GM21381 (cell line): ENCODE measurements around the gene TAS2R16.

Experiments
- ATAC-seq: cut with Tn5 transposase; IDR thresholded peaks from one replicate; pipeline ENCODE4 v1.9.1; 2021; ENCODE audit warnings: mild to moderate bottlenecking, moderate library complexity; ENCODE audit not compliant: unreplicated experiment

Gene TAS2R16, protein sequence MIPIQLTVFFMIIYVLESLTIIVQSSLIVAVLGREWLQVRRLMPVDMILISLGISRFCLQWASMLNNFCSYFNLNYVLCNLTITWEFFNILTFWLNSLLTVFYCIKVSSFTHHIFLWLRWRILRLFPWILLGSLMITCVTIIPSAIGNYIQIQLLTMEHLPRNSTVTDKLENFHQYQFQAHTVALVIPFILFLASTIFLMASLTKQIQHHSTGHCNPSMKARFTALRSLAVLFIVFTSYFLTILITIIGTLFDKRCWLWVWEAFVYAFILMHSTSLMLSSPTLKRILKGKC

DNA sequence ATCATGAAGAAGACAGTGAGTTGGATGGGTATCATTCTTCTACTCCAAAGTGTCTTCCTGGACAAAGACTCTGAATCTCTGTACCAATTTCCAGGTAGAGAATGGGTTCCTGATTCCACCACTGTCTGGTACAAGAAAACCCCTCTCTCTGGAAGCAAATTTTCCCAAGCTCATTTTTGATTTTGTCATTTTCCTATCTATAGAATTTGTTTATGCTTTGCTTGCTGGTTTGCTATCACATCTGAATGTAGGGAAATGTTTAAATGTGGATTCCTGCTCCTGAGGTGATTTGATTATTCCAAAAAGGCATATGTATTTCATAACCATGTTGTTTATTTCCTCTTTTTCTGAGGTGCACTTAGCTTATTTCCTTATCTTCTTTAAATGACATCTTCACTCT, at the start of gene TAS2R16:
Gene TAS2R16, minus strand, starts transcription at position 101 of the 400 bp plus-strand sequence. Its CDS starts 66 bp downstream, at position 35.
- ATAC-seq: no peak

DNA sequence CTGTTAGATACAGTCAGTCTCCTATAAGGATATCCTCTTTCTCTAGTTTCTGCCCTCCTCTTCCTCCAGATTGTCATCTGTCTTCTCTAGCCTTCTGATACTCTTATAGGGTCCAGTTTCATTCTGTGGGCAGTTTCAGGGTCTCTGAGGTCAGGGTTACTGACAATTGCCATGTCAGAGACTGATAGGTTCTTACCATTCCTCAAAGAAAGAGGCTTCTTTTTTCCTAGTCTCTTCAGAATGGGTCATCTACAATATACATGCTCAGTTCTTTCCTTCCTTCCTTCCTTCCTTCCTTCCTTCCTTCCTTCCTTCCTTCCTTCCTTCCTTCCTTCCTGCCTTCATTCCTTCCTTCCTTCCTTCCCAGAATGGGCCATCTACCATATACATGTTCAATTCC, 48.1 kb upstream of the TAS2R16 start:
- ATAC-seq: no peak

- ATAC-seq: no peak
Measured at GRCh38 chr7:123041101-123041500, 45.6 kb upstream of the TAS2R16 start.

DNA sequence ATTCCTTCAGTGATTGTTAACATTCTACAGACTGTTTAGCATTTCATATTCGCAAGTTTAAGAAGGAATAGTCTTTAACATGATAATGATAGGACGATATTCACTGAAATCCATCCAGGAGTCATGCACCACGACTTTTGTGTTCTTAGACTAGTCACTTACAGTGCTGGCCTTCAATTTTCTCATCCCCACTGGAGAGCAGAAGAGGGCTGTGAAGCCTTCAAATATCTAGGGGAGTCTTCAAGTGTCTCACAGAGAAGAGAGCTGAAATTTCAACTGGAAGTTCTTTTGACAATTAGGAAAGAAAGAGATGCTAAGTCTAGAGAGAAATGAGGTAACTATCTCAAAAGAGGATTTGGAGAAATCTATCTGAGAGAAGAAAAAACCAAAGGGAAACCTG, 43.8 kb upstream of the TAS2R16 start:
- no peak for ATAC-seq

DNA sequence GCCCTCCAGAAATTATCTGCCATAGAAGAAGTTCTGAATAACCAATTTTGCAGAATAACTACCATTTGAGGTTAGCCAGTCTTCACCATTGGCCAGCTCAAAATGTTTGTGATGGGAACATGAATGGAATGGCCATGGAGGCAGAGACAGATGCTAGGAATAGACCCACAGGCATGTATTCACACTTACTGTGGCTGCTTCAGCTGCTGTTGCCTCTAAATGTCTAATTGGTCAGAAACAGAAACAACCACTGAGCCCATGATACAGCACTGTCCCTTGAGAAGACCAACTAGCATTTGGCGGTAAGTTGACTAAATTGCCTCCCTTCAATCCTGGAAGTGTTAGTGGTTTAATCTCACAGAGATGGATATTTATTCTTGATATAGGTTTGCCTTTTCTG, 38.6 kb upstream of the TAS2R16 start:
- no peak for ATAC-seq

DNA sequence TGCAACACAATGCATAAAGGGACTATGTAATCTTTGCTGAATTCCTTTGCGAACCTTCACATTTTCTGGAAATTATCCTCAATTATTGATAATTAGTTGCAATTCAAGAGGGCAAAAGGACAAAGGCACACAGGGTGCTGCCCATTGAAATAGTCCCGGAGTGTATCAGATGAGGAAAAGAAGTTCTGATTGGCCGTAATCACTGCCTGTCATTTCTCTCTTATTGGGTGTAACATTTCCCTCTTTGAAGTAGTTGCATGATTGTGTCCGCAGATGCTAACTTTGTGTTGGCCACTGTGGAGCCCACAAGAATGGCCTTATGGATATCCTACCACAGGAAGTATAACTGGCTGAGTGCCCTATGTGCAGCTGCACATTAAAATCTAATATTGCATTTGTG, 35.1 kb upstream of the TAS2R16 start:
- ATAC-seq: no peak

- no peak for ATAC-seq
Measured at GRCh38 chr7:123028339-123028738, 32.8 kb upstream of the TAS2R16 start.

- ATAC-seq: no peak
Measured at GRCh38 chr7:123026251-123026650, 30.8 kb upstream of the TAS2R16 start.

GRCh38 chr7:123024989-123025758, 29.7 kb upstream of the TAS2R16 start:
- ATAC-seq: no peak

GRCh38 chr7:123023126-123023525, 27.6 kb upstream of the TAS2R16 start:
- ATAC-seq: no peak

DNA sequence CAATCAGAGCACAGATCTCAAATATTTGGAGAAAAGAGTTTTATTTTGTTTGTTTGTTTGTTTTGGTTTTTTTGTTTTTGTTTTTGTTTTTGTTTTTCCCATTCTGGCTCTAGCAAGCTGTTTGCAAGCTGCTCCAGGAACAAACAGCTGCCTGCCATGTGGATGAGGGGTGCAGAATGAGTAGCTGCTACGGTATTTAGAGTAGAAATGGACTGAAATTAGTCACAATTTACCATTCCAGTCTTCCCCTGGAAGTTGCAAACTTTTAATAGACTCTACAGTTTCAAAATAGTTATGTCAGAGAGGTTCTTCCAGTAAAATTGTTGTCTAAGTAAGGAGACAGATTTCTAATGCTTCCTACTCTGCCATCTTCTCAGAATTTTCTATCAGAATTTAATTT, 27.1 kb upstream of the TAS2R16 start:
- ATAC-seq: no peak

- no peak for ATAC-seq
Measured at GRCh38 chr7:123012435-123012834, 16.9 kb upstream of the TAS2R16 start.

GRCh38 chr7:123011766-123012369, 16.4 kb upstream of the TAS2R16 start:
- no peak for ATAC-seq

DNA sequence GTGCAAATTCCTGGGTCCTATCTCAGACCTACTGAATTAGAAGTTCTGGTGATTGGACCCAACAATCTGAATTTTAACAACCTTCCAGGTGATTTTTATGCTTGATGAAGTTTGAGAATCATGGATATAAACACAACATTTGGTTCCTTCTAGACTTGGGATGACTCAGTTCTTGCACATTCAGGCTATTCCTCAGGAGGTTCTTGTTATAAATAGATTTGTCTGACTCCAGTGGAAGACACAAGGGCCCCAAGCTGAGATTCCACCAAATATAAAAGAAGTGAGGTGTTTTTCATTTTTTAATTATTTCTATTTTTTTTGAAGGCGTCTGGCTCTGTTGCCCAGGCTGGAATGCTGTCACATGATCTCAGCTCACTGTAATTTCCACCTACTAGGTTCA, 9.4 kb upstream of the TAS2R16 start:
- ATAC-seq: no peak

DNA sequence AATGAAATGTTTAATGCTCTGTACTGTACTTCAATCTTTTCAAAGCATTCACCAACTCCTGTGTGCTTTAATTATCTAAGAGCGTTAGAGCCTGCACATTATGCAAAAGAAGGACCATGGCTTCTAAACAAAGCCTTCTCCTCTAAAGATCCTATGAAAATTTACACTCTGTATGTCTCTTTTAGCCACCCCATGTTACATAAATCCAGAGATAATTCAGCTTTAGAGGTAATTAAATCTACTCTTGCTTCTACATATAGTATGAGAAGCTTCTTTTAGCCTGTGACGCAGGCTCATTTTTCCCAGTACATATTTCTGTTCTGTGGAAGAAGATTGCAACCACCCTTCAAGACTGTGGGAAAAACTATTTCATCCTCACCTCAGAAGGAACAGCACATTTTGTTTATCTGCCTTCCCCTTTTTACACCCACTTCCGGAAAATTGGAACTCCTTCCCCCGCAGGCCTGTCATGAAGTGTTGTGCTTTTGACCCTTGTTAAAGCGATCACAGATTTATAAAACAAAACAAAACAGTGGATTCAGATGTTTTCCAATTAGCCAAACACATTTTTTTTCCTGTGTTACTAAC, 8.1 kb upstream of the TAS2R16 start:
- ATAC-seq: no peak

- no peak for ATAC-seq
Measured at GRCh38 chr7:122989577-122989976, 5.9 kb downstream of the TAS2R16 start.

DNA sequence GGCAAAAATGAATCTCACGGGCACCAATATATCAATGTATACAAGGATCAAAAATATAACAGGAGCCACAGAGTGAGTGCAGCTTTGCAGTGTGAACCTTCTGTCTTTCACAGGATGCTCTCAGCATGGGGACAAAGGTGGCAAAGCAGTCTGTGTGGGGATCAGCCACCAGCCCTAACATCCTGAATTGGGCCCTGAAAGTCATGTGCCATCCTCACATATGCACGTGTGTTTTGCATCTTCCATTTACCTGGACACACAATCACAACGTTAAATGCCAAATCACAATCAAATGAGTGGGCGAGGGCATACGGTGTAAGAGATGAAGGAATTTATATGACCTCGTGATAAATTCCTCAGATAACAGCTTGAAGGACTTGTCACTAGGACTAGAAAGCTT, 6.5 kb downstream of the TAS2R16 start:
- no peak for ATAC-seq

- no peak for ATAC-seq
Measured at GRCh38 chr7:122988333-122988732, 7.2 kb downstream of the TAS2R16 start.

DNA sequence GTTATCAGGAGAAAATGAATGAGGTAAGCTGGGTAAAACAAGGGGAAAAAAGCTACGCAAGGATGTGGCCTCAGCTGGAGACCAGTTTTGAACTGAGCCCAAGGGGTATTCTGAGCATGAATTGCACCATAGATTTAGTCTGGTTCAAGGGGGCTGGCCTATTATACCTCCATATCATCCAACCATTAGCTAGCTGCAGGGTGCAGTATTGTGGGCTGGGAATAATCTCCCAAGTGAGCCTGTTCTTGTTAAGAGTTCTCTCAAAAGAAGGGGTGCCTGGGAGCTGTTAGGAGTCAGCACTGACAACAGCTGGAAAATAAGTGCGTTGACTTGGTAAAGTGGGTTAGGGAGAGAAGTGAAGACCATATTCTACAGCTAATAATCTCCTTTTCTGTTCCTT, 8.0 kb downstream of the TAS2R16 start:
- no peak for ATAC-seq

- no peak for ATAC-seq
Measured at GRCh38 chr7:122984021-122984420, 11.5 kb downstream of the TAS2R16 start.

GRCh38 chr7:122983261-122983660, 12.2 kb downstream of the TAS2R16 start:
- no peak for ATAC-seq

GRCh38 chr7:122975341-122975740, 20.2 kb downstream of the TAS2R16 start:
- no peak for ATAC-seq
